NB4 (cell line): Measurements from ENCODE around the gene SV2C.

Experiments
- CTCF ChIP-seq: IDR thresholded peaks from one replicate; pipeline ENCODE4 v1.5.1; 2012; ENCODE audit warnings: low read depth, low read length
- MAX ChIP-seq: IDR thresholded peaks from 2 replicates; pipeline ENCODE4 v1.6.1; 2011; ENCODE audit warnings: low read depth, low read length
- MYC ChIP-seq: IDR thresholded peaks from 2 replicates; pipeline ENCODE4 v1.6.1; 2011; ENCODE audit warnings: low read depth, low read length
- POLR2A ChIP-seq: IDR thresholded peaks from 2 replicates; pipeline ENCODE4 v1.6.1; 2011; ENCODE audit warnings: mild to moderate bottlenecking; ENCODE audit not compliant: insufficient read length; ENCODE audit errors: extremely low read depth

GRCh38 chr5:76351577-76351976 lies 268.4 kb downstream of the SV2C start:
- no peak for TF ChIP-seq CTCF
- TF ChIP-seq MAX: no peak
- TF ChIP-seq POLR2A: no peak
- TF ChIP-seq MYC: no peak
